Fibroblast of upper back skin (primary cell): ENCODE data around the gene DSP.

Experiments
- DNase-seq: peaks from one replicate; pipeline ENCODE4 v3.0.0-alpha.2; 2013

Gene DSP

GRCh38 chr6:7561153-7561964, 19.9 kb downstream of the DSP start:
- no peak for DNase-seq

GRCh38 chr6:7562769-7563168, 21.3 kb downstream of the DSP start:
- no peak for DNase-seq

- DNase-seq = peak; percentile 50
These were observed 24.6 kb downstream of the DSP start for GRCh38 chr6:7566107-7566506.

- no peak for DNase-seq
These were observed 25.2 kb downstream of the DSP start for GRCh38 chr6:7566617-7567173.

GRCh38 chr6:7568021-7568420, 26.6 kb downstream of the DSP start:
- DNase-seq = peak; percentile 91

- no peak for DNase-seq
These were observed 27.6 kb downstream of the DSP start for GRCh38 chr6:7569082-7569481.

- no peak for DNase-seq
These were observed 30.9 kb downstream of the DSP start for GRCh38 chr6:7572213-7572943.

GRCh38 chr6:7574500-7574899, 33.0 kb downstream of the DSP start:
- DNase-seq = no peak

GRCh38 chr6:7578516-7578915, 37.0 kb downstream of the DSP start:
- DNase-seq = no peak

GRCh38 chr6:7578931-7579330, 37.5 kb downstream of the DSP start:
- no peak for DNase-seq

- DNase-seq = no peak
These were observed 38.4 kb downstream of the DSP start for GRCh38 chr6:7579851-7580250.

GRCh38 chr6:7580537-7580926, 39.1 kb downstream of the DSP start:
- DNase-seq = no peak

- DNase-seq = no peak
These were observed 39.6 kb downstream of the DSP start for GRCh38 chr6:7580927-7581618.

GRCh38 chr6:7585287-7585930, 43.9 kb downstream of the DSP start:
- no peak for DNase-seq

- DNase-seq = peak; percentile 58
These were observed 46.2 kb downstream of the DSP start for GRCh38 chr6:7587631-7588100.

GRCh38 chr6:7588506-7588905, 47.0 kb downstream of the DSP start:
- no peak for DNase-seq

- DNase-seq = no peak
These were observed 47.8 kb downstream of the DSP start for GRCh38 chr6:7589221-7589620.

- DNase-seq = peak; percentile 93
These were observed 48.8 kb downstream of the DSP start, which contains the start of gene SNRNP48 for GRCh38 chr6:7589949-7590917. Gene SNRNP48 (plus strand): TSS chr6:7590198. CDS start chr6:7590258, 60 bp downstream.

- DNase-seq = peak; percentile 11
These were observed 49.4 kb downstream of the DSP start for GRCh38 chr6:7590918-7591302.

GRCh38 chr6:7591770-7592169, 50.3 kb downstream of the DSP start:
- no peak for DNase-seq

- no peak for DNase-seq
These were observed 51.8 kb downstream of the DSP start for GRCh38 chr6:7593229-7593628.
